Stimulated activated CD8-positive, alpha-beta memory T cell treated with anti-CD3 and anti-CD28 coated beads, Interleukin-4, amount 100 ng/mL, for 4 hours (primary cell): ENCODE data around the gene CAPSL.
A peak's percentile ranks its signal among the peaks of the same experiment; 100 is the strongest.
"Not testable (repeated sequence)": the region's sequence is repeated elsewhere in the genome, so short reads cannot be mapped to it uniquely, and the experiment has no call there.

Experiments used
- DNase-seq, 2 donors: peaks; one replicate each; pipeline ENCODE4 v3.0.0-alpha.2; 2020; ENCODE audit warnings: low read depth in 2 of 2, low spot score in 1 of 2

CAPSL gene

DNA sequence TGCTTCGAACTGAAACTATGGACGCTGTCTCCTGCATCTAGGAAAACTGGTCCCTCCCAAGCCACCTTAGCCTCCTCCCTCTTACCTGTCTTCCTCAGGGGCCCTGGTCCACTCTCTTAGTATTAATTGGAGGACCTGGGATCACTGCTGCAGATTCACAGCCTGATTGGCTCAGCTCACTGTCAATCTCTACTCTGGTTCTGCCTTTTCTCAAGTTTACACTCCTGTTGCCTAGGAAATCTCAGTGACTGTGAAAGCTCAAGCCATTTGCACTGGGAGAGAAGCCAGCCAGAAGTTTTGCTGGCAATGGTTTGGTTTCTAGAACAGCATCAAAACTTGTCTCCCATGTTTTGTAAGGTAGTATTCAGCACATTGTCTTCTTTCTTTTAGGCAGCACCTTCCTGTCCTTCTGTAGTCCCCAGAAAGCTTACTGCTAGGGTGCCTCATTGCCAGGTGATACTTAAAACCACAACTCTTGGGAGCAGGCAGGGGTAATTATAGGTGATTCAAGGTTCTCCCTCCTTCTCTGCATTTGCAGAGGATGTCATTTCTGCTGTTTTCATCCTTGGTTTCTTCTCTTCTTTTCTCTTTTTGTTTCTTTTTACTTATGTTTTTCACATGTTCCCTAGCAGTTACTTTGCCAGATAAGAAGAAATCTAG is at the start of gene CAPSL:
TSS of gene CAPSL (minus strand) at position 55 of the 660 bp plus-strand sequence. CDS start 17,502 bp downstream, outside the sequence.
- no peak for DNase-seq

DNA sequence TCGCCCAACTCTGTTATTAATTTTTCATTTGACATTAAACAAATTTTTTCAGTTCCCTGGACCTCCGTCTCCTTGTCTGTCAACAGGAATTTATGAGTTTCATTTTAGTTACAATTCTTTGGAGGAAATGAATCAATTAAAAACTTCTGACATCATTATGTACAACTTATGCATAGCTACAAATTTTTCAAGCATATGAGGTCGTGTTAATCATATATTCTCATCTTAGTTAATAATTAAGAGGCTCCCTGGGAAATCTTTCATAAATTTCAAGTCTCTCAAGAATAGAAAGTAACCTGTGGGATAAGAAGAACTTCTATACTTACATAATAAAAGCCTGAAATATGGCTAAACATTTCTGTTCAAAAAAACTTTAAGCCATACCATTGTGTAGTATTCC is 49.4 kb upstream of the CAPSL start:
- no peak for DNase-seq

DNA sequence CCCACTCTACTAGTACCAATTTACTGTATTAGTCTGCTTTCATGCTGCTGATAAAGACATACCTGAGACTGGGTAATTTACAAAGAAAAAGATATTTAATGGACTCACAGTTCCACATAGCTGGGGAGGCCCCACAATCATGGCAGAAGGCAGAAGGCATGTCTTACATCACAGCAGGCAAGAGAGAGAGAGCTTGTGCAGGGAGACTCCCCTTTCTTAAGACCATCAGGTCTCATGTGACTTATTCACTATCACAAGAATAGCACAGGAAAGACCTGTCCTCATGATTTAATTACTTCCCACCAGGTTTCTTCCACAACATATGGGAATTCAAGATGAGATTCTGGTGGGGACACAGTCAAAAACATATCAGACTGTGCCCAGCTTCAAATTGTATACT is 41.3 kb upstream of the CAPSL start:
- DNase-seq = no peak

DNA sequence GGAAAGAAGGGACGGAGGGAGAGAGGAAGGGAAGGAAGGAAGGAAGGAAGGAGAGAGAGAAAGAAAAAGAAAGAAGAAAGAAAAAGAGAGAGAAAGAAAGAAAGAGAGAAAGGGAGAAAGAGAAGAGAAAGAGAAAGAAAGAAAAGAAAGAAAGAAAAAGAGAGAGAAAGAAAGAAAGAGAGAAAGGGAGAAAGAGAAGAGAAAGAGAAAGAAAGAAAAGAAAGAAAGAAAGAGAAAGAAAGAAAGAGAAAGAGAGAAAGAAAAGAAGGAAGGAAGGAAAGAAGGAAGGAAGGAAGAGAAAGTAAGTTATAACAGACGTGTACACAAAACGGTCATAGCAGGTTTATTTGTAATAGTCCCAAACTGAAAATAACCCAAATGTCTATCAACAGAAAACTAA is 38.4 kb upstream of the CAPSL start:
- DNase-seq = not testable (repeated sequence)

DNA sequence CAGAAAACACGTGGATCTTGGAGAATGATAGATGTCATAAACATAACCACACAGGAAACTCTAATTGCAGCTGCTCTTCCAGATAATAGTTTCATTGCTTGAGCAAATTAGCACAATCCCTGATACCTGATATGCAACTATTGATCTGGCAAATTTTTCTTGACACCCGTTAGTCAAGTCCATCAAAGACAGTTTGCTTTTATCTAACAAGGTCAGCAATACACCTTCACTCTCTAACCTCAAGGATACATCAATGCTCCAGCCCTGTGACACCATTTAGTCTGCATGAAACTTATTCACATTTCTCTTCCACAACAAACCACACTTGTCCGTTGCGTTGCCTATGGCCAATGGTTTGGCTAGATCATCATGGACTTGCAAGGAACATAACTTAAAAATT is 36.1 kb upstream of the CAPSL start:
- DNase-seq = no peak

DNA sequence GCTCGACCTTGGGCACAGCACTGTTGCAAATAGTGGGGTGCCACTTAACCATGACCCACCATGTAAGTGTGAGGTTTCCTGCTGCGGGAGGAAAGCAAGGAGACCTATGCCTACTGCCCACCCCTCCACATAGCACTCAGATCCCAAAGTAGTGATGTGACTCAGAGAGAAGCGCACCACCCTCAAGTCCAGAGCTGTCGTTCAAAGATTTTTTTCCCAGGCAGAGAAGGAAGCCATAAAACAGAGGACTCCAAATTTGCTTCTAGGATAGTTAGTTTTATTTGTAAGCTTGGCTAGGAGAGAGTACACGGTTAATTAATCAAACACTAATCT is 33.4 kb upstream of the CAPSL start:
- no peak for DNase-seq

DNA sequence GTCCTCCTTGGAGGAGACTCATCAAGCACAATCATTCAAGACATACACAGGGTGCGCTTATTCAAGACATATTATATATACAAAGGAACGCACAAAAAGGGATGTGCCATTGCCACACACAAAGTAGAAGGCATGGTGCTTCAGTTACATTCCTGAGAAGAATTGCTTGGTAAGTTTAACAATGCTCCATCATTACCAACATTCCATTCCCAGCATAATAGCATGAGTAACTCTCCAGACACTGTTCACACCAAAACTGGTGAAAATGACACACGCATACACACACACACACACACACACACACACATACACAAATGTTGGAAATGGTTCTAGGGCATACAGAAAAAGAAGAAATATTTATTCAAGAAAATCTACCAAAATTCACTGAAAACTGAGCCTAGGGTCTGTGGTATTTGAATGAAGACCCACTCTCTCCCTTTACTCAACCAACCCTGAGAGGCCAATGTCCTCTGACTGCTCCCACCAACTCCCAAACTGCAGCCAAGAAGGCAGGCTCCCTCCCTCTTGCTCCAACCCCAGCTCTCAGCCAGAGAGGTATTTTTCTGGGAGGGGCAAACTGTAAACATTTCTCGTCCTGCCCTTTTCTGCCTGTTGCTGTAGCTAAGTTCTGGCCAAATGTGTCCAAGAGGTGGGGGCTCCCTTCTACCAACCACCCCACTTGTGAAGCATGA is 32.9 kb upstream of the CAPSL start:
- no peak for DNase-seq

DNA sequence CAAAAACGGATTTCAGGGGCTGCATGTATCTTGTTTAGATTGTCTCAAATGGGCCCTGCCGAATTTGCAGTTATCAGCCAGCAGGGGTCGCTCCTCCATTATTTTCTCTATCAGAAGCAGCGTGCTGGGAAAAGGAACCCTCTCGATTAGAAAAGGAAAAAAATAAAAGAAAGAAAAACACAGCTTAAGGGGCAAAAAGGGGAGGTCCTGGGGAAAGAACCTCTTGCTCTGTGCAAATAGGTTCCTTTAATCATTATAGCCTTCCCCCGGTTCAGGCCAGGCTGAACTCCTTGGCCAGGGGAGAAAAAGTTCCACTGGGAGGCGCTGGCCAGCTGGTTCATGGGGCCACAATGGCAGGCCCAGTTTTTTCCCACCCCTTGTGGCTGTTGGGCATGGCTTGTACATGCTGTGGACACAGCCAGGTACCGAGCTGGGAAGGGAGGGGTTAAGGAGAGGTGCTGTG is 25.0 kb upstream of the CAPSL start:
- DNase-seq = no peak

DNA sequence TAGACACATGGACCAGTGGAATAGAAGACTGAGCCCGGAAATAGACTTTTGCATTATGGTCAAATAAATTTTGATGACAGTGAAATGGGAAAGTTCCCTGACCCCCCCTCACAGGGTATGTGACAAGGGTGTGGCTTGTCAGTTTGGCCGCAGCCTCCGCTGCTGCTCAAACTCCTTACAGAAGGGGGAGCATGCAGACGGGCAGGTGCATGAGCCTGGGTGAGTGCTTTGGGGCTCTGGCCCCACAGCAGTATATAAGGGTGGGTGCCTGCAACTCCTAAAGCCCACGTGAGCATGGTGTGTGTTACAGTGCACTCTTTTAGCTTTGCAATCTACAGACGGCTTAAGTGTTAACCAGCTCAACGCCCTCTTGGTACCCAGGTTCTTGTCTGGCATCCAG is 21.9 kb upstream of the CAPSL start:
- DNase-seq = no peak

DNA sequence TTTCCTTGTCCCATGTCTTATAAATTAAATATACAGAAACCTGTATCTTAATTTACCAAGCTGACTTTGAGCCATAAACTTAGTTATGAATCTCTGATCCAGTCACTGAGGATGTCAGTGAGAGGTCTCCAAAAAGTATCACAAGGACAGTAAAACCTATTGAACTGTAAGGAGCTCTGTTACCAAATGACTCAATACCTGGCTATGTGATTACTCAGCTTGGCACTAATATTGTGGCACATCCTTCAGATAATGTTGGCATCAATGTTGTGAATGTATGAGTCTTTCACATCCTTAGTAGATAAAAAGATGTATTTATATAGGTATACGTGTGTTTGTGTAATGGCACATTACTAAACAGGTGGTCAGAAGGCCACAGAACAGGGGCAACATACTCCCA is 18.0 kb upstream of the CAPSL start:
- DNase-seq = no peak

DNA sequence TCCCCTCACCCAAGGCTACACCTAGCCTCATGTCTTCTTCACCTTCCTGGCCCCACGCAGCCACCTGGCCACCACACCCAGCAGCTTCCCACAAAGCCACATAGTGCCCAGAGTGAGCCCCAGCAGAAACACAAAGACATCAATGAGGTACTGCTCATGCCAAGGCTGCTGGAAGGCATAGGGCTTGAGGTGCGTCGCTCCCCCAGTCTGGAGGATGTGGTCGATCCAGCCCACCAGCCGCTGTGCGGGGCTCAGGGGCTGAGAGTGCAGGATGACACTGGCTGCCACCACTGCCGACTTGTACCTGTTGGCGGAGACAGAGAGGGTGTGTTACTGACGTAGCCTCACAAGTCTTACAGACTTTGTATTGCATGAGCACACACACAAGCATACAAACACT is 15.8 kb upstream of the CAPSL start:
- no peak for DNase-seq

DNA sequence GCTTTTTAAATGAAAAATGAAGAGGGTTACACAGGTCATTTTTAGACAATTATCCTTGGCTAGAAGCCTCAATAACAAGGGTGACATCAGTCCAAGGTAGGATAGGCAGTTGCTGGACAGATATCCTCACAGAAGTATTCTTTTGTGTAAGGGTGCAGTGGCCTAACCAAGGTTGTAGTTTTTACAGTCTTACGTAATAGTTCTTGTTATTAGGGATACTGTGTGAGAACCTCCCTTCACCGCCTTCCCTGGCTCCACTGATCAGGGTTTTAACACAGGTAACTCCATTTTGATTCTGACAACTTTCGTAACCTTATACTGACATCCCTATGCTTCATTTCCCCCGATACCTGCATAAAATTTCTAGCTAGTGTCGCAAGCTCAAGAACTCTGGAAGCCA is 8.7 kb upstream of the CAPSL start:
- DNase-seq = no peak

DNA sequence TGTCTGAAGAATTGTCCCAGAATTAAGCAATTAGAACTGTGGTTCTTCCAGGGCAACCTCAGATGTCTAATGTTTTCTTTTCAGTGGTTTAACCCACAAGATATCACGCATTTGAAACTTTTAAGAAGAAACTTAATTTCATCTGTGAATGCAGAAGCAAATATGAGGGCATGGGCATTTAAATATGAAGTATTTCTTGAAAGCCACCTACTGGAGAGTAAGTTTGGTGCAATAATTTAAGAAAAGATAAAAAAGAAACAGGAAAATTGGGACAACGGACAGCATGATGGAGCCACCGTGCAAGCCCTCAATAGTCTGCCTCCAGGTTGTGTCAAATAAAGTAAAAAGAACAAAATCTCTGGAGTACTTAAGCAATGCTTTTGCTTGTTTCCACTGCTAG is 1.2 kb upstream of the CAPSL start:
- DNase-seq = no peak

DNA sequence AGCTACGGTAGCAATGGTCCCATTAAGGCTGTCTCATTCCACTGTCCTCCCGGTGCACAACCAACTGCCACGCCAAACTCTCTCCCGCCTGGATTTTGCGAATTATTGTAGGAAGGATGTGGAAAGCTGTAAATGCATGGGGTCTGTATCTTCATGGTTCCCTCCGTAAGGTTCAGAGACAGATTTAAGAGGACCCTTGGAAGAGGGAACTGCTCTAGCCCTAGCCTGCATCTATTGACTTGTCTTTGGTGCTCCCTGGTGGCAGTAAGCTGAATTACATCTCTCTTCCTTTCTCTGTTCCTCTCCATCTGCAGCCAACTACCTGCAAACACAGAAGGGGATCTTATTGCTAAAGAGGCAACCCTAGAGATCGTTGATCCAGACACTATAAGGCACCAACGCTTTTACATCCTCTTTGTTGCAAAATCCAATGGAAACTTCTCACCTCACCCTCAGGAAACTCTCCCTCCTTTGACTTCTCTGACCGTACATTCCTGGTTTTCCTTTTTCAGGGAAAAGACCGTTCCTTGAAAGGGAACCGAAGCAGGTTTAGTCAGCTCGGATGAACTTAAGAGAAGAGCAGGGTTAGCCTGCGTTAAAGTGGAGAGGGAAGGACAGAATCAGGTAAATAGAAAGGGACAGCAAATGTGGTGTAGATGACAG is 11.9 kb downstream of the CAPSL start:
- peak; percentile 8 to 49 for DNase-seq

DNA sequence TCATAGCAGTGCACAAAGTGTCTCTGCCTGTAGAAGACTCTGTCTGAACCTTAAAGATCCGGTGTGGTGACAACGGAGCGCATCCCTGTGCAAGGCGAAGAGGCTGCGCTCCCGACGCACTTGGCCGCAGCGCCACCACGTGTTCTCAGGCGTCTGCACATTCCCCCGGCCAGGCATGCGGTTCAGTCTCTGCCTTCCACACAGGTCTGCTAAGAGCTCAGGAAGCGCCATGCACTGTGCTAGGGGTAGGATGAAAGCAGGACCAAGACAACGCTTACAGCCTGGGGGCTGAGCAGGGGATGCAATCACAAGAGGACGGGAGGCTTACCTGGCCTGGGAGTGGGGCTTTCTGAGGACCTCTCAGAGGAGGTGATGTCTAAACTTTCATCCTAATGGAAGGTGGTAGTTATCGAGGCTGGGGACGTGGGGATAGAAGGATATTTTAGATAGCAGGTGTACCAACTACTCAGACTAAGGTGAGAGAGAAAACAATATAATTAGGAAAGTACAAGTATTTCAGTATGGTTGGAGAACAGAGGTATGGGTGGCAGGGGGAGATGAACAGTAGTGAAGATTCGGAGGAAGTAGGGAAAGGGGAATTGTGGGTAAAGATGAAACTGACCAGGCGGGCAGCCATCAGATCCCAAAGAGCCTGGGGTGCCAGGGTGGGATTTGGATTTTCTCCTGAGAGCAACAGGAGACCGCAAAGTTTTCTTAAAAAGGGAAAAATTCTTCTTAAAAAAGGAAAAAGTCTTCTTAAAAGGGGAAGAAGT is 13.3 kb downstream of the CAPSL start:
- peak; percentile 62 to 72 for DNase-seq

DNA sequence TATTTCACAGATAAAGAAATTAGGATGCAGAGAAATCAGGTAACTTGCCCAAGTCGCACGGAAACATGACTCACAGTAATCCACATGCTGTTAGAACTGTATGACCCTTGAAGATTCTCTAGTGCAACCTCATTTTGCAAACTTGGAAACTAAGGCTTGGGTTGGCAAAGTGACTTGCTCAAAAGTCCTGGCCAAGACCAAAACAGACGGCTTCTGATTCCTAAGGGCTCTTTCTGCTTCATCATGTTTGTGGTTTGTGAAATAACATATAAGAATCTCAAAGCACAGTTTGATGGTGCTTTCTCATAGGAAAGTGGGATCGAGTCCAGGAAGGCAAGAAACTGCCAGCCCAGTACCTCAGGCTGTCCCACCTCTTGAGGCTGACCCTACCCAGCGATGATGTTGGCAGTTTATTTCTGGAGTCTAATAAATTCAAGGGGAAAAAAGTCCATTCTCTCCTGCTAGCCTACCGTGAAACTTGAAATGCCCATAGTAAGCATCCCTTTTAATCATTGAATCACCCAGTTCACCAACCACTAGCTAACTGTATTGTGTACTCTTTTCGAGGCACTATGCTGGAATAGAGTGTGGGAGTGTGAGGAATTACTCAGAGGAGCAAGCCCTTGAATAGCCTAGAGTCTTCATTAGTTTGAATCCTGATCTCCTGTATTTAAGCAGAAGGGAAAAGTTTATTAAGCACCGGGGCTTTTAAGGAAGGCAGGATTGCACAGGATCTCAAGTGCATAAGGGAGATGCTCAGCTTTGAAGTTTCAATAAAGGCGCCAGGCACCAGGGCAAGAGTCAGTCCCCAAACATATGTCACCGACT is 14.1 kb downstream of the CAPSL start:
- DNase-seq = no peak

DNA sequence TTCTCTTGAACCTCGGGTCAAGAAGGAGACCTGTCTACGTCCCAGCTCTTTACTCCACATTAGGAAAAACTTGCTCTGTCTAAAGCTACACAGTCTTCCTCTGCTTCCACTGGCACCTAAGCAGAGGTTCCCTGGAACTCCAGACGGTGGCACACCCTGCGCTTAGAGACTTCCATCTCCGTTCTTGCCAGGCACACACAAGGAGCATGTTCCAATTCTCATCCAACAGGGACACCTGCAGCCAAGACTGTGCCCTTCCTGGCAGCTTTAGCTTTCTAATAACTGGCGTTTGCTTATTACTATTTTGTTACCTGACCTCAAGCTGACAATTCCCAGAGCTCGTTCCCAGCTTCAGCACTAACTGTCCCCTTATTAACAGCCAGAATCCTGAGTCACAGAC is 16.0 kb downstream of the CAPSL start:
- no peak for DNase-seq

DNA sequence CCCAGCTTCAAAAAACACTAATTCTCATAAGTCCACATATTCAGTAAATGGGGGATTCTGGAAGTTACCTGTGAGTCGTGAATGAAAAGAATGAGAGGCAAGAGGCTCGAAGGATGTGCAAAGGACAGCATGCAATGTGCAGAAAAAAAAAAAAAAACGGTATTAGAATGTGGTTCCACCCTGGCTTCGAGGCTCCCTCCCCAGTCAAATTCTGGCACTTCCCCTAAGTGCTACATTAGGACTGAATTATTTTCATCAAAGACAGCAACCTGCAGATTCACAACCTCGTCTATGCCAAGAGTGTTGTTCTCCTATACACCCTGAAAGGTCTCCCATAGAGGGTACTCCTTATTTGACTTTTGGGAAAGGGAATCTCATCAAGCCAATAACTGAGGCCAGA is 16.5 kb downstream of the CAPSL start:
- DNase-seq = no peak

DNA sequence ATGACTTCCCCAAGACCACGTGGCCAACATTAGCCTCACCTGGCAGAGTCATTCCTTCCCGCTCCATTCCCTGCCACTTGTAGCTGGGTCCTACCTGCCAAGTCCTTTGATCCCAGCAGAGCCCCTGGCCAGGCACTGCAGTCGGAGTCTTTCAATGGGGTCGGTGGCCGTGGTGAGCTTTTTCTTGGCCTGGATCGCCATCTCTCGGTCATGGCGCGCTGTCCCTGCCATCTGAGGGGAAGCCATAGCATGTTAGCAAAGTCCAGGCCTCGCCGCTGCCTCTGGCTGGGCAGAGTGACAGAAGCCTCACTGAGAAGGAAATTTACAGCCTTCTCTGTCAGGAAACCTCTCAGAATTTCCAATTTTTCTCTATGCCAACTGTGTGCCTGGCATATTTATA is 17.5 kb downstream of the CAPSL start:
- no peak for DNase-seq

DNA sequence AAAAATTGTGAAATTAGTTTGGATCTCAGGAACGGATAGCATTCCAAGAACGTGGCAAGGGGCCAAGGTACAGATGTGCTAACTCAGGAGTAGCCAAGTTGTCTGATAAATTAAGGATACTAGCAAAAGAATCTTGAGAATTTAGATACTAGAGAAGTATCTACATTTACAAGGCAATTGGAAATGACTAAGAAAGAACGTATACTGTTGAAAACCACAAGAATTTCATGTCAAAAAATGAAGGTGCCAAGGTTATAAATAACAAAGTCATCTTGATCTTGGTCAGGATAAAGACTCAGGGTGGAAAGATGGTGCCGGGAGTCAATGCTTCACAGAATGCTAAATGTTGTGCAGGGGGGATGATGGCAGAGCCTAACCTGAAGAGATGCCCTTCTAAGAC is 19.2 kb downstream of the CAPSL start:
- no peak for DNase-seq

DNA sequence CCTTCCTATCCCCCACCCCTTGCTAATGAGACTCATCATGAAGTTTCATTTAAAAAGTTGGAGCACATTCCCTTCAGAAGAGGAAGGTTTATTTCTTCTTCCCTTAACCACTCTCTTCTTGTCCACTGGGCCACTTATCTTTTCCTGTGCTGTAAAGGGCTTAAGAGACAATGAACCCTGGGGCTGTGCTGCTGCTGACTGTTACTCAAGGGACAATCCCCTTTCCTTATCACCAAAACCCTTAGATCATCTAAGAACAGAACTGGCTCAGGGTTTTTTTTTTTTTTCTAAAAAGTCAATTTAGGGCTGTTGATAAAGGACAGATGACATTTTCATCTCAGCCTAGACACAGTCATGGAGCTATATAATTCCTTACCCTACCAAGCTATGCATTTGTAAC is 29.6 kb downstream of the CAPSL start:
- DNase-seq = no peak
